WERI-Rb-1 (cell line): ENCODE results near the gene SEMA3B.

Source experiments
- DNase-seq: peaks from one replicate; pipeline ENCODE4 v3.0.0-alpha.2; 2020
- H3K27ac ChIP-seq: fragments of 250-450 bp; sonication (Bioruptor Pico); 2 replicates; pipeline ENCODE4 v1.5.1; 2020; ENCODE audit warnings: mild to moderate bottlenecking, moderate library complexity
- H3K27me3 ChIP-seq: fragments of 250-450 bp; sonication (Bioruptor Pico); 2 replicates; pipeline ENCODE4 v1.5.1; 2021; ENCODE audit warnings: mild to moderate bottlenecking, low read depth, moderate library complexity; ENCODE audit not compliant: insufficient read depth, severe bottlenecking
- H3K36me3 ChIP-seq: fragments of 250-450 bp; sonication (Bioruptor Pico); 2 replicates; pipeline ENCODE4 v1.5.1; 2020; ENCODE audit warnings: mild to moderate bottlenecking, moderate library complexity
- H3K4me3 ChIP-seq: 2 replicates; pipeline ENCODE4 v1.5.1; 2011; ENCODE audit warnings: low read depth, mild to moderate bottlenecking, control low read depth, low read length
- H3K9me3 ChIP-seq: fragments of 250-450 bp; sonication (Bioruptor Pico); 2 replicates; pipeline ENCODE4 v1.5.1; 2021; ENCODE audit warnings: mild to moderate bottlenecking, moderate library complexity; ENCODE audit not compliant: severe bottlenecking
- CTCF ChIP-seq: IDR thresholded peaks from 2 replicates; pipeline ENCODE4 v1.5.1; 2011; ENCODE audit warnings: low read depth, mild to moderate bottlenecking, control low read depth, inconsistent platforms, low read length

Gene SEMA3B

GRCh38 chr3:50297896-50298725 is 29.2 kb downstream of the SEMA3B start:
- H3K27ac ChIP-seq, result peak overlapping the region; percentile 64

GRCh38 chr3:50298836-50299637 is 30.1 kb downstream of the SEMA3B start, which contains the start of the genes HYAL3 and NAA80:
Gene HYAL3 (minus strand): TSS chr3:50299405. CDS start chr3:50295602, 3,803 bp downstream.
Gene NAA80 (minus strand): TSS chr3:50299405. CDS start chr3:50297463, 1,942 bp downstream.
- H3K4me3 ChIP-seq, result peak within 1 kb of the TSS; percentile 86
- H3K27ac ChIP-seq, result peak within 1 kb of the TSS; percentile 73
- peak; percentile 99 for DNase-seq

More at GRCh38 chr3:50297896-50298725, 29.2 kb downstream of the SEMA3B start:
- Histone ChIP-seq H3K27me3 (no peaks in the 10 kb centered on the region), H3K9me3 (no peaks in the 10 kb centered on the region), H3K36me3 (no peaks in the 10 kb centered on the region), H3K4me3 (peak overlapping the region; percentile 86)
- no peak for DNase-seq
- no peak for TF ChIP-seq CTCF

DNA sequence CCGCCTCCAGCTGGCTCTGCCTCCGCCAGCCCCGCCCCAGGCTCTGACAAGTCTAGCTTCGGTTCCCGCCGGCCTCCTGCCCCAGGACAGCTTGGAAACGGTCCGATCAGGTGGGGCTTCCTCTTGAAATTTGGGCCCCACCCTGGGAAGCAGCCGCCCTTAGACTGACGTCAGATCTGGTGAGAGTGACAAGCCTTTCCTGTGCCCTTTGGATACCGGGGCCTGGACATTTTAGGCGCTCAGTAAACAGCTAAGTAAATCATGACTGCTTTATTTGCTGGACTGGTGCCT is 30.6 kb downstream of the SEMA3B start:
- Histone ChIP-seq H3K9me3 (no peaks in the 10 kb centered on the region), H3K4me3 (peak overlapping the region; percentile 86), H3K27ac (peak overlapping the region; percentile 73), H3K36me3 (no peaks in the 10 kb centered on the region), H3K27me3 (no peaks in the 10 kb centered on the region)
- no peak for TF ChIP-seq CTCF
- no peak for DNase-seq

More at GRCh38 chr3:50298836-50299637, 30.1 kb downstream of the SEMA3B start, which contains the start of the genes HYAL3 and NAA80:
- Histone ChIP-seq H3K36me3 (no peaks in the 10 kb centered on the region), H3K27me3 (no peaks in the 10 kb centered on the region), H3K9me3 (no peaks in the 10 kb centered on the region)
- TF ChIP-seq CTCF, result peak; percentile 37

DNA sequence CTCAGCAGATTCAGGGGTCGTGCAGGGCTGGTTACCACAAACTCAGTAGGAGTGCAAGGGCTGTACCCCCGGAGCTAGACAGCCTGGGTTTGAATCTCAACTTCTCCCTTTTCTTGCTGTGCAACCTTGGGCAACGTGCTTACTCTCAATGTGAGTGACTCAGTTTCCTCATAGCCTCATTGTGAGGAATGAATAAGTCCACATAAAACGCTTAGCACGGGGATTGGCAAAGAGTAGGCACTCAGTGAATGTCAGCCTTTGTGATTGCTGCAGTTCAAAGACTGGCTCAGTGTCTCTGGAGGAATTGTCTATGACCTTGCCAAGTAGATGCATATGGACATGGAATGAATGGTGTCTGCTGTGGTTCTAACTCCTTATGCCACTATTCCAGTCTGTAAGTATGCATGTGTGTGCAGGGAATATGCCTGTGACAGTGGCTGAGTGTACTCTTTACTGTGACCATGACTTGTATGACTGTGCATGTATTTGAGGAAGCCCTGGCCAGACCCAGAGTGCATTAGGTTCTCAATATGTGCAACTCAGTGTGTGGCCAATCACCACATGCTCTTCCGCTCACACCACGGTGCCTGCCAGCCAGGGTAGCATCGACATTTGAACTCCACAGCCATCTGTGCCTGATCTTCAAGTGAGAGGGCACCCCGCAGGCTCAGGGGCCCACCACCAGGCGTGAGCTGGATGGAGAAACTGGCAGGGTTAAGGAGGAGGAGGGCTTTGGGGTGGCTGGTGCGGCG is 31.2 kb downstream of the SEMA3B start:
- Histone ChIP-seq H3K9me3 (no peaks in the 10 kb centered on the region), H3K27ac (peak overlapping the region; percentile 73), H3K4me3 (peak overlapping the region; percentile 86), H3K36me3 (no peaks in the 10 kb centered on the region), H3K27me3 (no peaks in the 10 kb centered on the region)
- no peak for DNase-seq
- TF ChIP-seq CTCF, result no peak

- Histone ChIP-seq H3K36me3 (no peaks in the 10 kb centered on the region), H3K27ac (no peak overlapping the region), H3K27me3 (no peaks in the 10 kb centered on the region), H3K9me3 (no peaks in the 10 kb centered on the region), H3K4me3 (no peak overlapping the region)
- TF ChIP-seq CTCF, result no peak
- DNase-seq, result no peak
Measured at GRCh38 chr3:50300681-50301254, 31.8 kb downstream of the SEMA3B start.
